HCT116 (cell line): Measurements from ENCODE around the gene VSIG2. TPM values are rescaled to one million over a fixed set of nuclear protein-coding genes. Genes with fewer than 3 reads are reported as not detected.

Experiments used
- ATAC-seq: fragments of 200-7000 bp; cut with Tn5 transposase; 2 replicates; pipeline ENCODE4 v1.9.1; 2020; ENCODE audit warnings: mild to moderate bottlenecking, moderate library complexity
- BruUV-seq: library from RNA; stranded (reverse); fragments of 400-500 nt; replicated peaks from 2 replicates; lab custom pipeline; 2021; lab: Mats Ljungman, UMichigan
- CTCF ChIA-PET: fragments of 300-600 bp; sonication (Branson Sonifier 250); formaldehyde crosslinking; loops from one replicate; lab custom pipeline; 2021; ENCODE audit warnings: antibody characterized with exemption; lab: Charles Lee
- POLR2A ChIA-PET: fragments of 300-600, 350-600 bp; sonication (Branson Sonifier 250); formaldehyde crosslinking; loops from one replicate; lab custom pipeline; 2021; ENCODE audit warnings: antibody characterized with exemption; lab: Charles Lee
- RAD21 ChIA-PET, 2 experiments: fragments of 300-600 bp; sonication (Branson Sonifier 250); formaldehyde crosslinking; loops; one replicate each; lab custom pipeline; 2023; ENCODE audit warnings: low total read pairs in 2 of 2; ENCODE audit not compliant: uncharacterized antibody in 2 of 2, unreplicated experiment in 2 of 2, low non-redundant PET in 1 of 2; lab: Charles Lee
- DNase-seq: peaks from one replicate; pipeline ENCODE4 v3.0.0-alpha.2; 2010; ENCODE audit warnings: low read depth, low spot score
- H2AFZ ChIP-seq: fragments of 200-600 bp; shearing (Covaris generic), sonication (generic); 2 replicates; pipeline ENCODE4 v1.6.1; 2017; ENCODE audit warnings: low read depth, mixed run types, mixed read lengths, antibody characterized with exemption, low read length; ENCODE audit not compliant: poor library complexity, severe bottlenecking
- H3K27ac ChIP-seq: 2 replicates; pipeline ENCODE4 v1.5.1; 2012; ENCODE audit warnings: low read depth, low read length
- H3K27me3 ChIP-seq: fragments of 200-600 bp; sonication (generic); 2 replicates; pipeline ENCODE4 v1.6.1; 2016; ENCODE audit warnings: mixed run types, low read length, mixed read lengths; ENCODE audit not compliant: insufficient read depth
- H3K36me3 ChIP-seq, 2 experiments: fragments of 200-500 bp in 1 of 2; fragments of 200-600 bp in 1 of 2; sonication (Bioruptor generic) in 1 of 2; sonication (generic) in 1 of 2; 2 replicates each; pipeline versions ENCODE4 v1.5.1 to v1.6.1; 2014 to 2016; ENCODE audit warnings: low read length in 2 of 2, inconsistent platforms in 1 of 2, mixed read lengths in 1 of 2, mixed run types in 1 of 2; ENCODE audit not compliant: insufficient read depth in 2 of 2, control insufficient read depth in 1 of 2
- H3K4me1 ChIP-seq, 2 experiments: fragments of 200-600 bp in 1 of 2; sonication (generic) in 1 of 2; 2 replicates each; pipeline versions ENCODE4 v1.5.1 to v1.6.1; 2012 to 2017; ENCODE audit warnings: low read length in 2 of 2, inconsistent platforms in 1 of 2, mild to moderate bottlenecking in 1 of 2, mixed read lengths in 1 of 2, mixed run types in 1 of 2, moderate library complexity in 1 of 2; ENCODE audit not compliant: insufficient read depth in 2 of 2, control insufficient read depth in 1 of 2
- H3K4me2 ChIP-seq: fragments of 200-600 bp; sonication (generic); 2 replicates; pipeline ENCODE4 v1.6.1; 2017; ENCODE audit warnings: mixed run types, low read length, mixed read lengths
- H3K4me3 ChIP-seq, 2 experiments: fragments of 200-600 bp in 1 of 2; sonication (generic) in 1 of 2; replicated peaks in 1 of 2; 2 replicates each; pipeline ENCODE4 v1.5.1; 2011 to 2016; ENCODE audit warnings: low read length in 2 of 2, control low read depth in 1 of 2, low read depth in 1 of 2, mild to moderate bottlenecking in 1 of 2, mixed read lengths in 1 of 2, mixed run types in 1 of 2
- H3K79me2 ChIP-seq: fragments of 200-600 bp; sonication (generic); 2 replicates; pipeline ENCODE4 v1.6.1; 2017; ENCODE audit warnings: mild to moderate bottlenecking, mixed run types, low read length, moderate library complexity, mixed read lengths; ENCODE audit not compliant: insufficient read depth
- H3K9ac ChIP-seq: fragments of 200-600 bp; sonication (generic); 2 replicates; pipeline ENCODE4 v1.6.1; 2016; ENCODE audit warnings: low read length, mixed read lengths
- H3K9me2 ChIP-seq: fragments of 200-600 bp; sonication (generic), shearing (Covaris generic); 2 replicates; pipeline ENCODE4 v1.6.1; 2017; ENCODE audit warnings: mixed run types, mild to moderate bottlenecking, moderate library complexity; ENCODE audit not compliant: insufficient read depth
- H3K9me3 ChIP-seq, 2 experiments: fragments of 200-500 bp in 1 of 2; fragments of 200-600 bp in 1 of 2; sonication (Bioruptor generic) in 1 of 2; sonication (generic) in 1 of 2; 2 replicates each; pipeline ENCODE4 v1.6.1; 2014 to 2017; ENCODE audit warnings: low read length in 2 of 2, mixed read lengths in 2 of 2, inconsistent platforms in 1 of 2, low read depth in 1 of 2, mild to moderate bottlenecking in 1 of 2, mixed run types in 1 of 2, moderate library complexity in 1 of 2; ENCODE audit not compliant: control insufficient read depth in 1 of 2, insufficient read depth in 1 of 2
- H4K20me1 ChIP-seq: fragments of 200-600 bp; sonication (generic), shearing (Covaris generic); 2 replicates; pipeline ENCODE4 v1.6.1; 2017; ENCODE audit warnings: mixed run types, mild to moderate bottlenecking, moderate library complexity; ENCODE audit not compliant: insufficient read depth
- EGR1 ChIP-seq: IDR thresholded peaks from 2 replicates; pipeline ENCODE4 v1.6.1; 2012; ENCODE audit warnings: low read depth
- ELF1 ChIP-seq: IDR thresholded peaks from 2 replicates; pipeline ENCODE4 v1.6.1; 2012; ENCODE audit warnings: low read depth, borderline replicate concordance
- EZH2 ChIP-seq: fragments of 200-600 bp; sonication (generic); IDR thresholded peaks from 2 replicates; pipeline ENCODE4 v1.6.1; 2017; ENCODE audit warnings: antibody characterized with exemption, mixed run types
- EZH2phosphoT487 ChIP-seq: fragments of 200-600 bp; IDR thresholded peaks from 2 replicates; pipeline ENCODE4 v1.6.1; 2018; ENCODE audit warnings: antibody characterized with exemption, borderline replicate concordance
- FOSL1 ChIP-seq: IDR thresholded peaks from 2 replicates; pipeline ENCODE4 v1.6.1; 2012; ENCODE audit warnings: low read depth
- JUND ChIP-seq: IDR thresholded peaks from 2 replicates; pipeline ENCODE4 v1.6.1; 2012
- POLR2A ChIP-seq: IDR thresholded peaks from 2 replicates; pipeline ENCODE4 v1.7.0; 2011; ENCODE audit warnings: borderline replicate concordance; ENCODE audit not compliant: insufficient read depth, insufficient read length; ENCODE audit errors: extremely low read depth
- POLR2AphosphoS5 ChIP-seq: IDR thresholded peaks from 2 replicates; pipeline ENCODE4 v1.6.1; 2011; ENCODE audit warnings: mild to moderate bottlenecking, low read depth, low read length, moderate library complexity
- YY1 ChIP-seq: IDR thresholded peaks from 2 replicates; pipeline ENCODE4 v1.6.1; 2011; ENCODE audit warnings: low read length, low read depth, moderate library complexity, mild to moderate bottlenecking; ENCODE audit not compliant: insufficient replicate concordance; ENCODE audit errors: extremely low read depth
- ZFX ChIP-seq: fragments of 450-650 bp; IDR thresholded peaks from 2 replicates; pipeline ENCODE4 v1.6.1; 2017
- intact Hi-C: fragments of 100-400 bp; cut with micrococcal nuclease; formaldehyde crosslinking; loops from 2 replicates; pipeline ENCODE4 v1.10.0; 2022
- total RNA-seq: library from RNA; stranded (reverse); gene quantifications from one replicate; pipeline ENCODE4 v1.2.1, GENCODE V29; 2021; ENCODE audit not compliant: unreplicated experiment
- TF ChIP-seq, protein P1 (sequence below): IDR thresholded peaks from 2 replicates; pipeline ENCODE4 v1.6.1; 2012
- TF ChIP-seq, protein P2 (sequence below): IDR thresholded peaks from 2 replicates; pipeline ENCODE4 v1.6.1; 2011; ENCODE audit warnings: mild to moderate bottlenecking, low read length, moderate library complexity; ENCODE audit not compliant: insufficient replicate concordance; ENCODE audit errors: extremely low read depth

Gene VSIG2
- total RNA-seq, 1 experiment from 2014 or later = not detected

DNA sequence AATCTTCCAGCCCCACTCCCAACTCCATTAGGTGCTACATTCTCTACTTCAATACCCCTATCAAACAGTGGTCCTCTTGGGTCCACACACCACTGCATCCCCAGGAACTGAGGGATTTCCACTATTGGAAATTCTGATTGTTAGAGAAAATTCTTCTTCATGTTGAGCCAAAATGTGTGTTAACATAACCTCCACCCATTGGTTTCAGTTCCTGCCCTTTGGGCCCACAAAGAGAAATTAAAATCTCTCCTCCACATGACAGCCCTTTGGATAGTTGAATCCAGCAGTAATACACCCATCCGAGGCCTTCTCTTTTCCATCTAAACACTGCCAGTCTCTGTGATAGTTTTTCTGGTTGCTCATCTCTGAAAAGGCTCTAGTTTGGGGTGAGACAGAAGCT lies 2.1 kb downstream of the VSIG2 start:
- no peaks in the 10 kb centered on the region for H3K79me2 ChIP-seq
- no peak overlapping the region for H2AFZ ChIP-seq
- H3K4me3 ChIP-seq = no peak overlapping the region
- no peak for ATAC-seq
- ChIA-PET POLR2A (no interaction called here), RAD21 (no interaction called here), CTCF (no interaction called here)
- no peak for TF ChIP-seq EZH2
- no peak for TF ChIP-seq FOSL1
- TF ChIP-seq EZH2phosphoT487 = no peak
- no peak for TF ChIP-seq EGR1
- TF ChIP-seq, protein P1, sequence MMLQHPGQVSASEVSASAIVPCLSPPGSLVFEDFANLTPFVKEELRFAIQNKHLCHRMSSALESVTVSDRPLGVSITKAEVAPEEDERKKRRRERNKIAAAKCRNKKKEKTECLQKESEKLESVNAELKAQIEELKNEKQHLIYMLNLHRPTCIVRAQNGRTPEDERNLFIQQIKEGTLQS = no peak
- no peak for TF ChIP-seq POLR2A
- TF ChIP-seq YY1 = no peak
- no peak for TF ChIP-seq POLR2AphosphoS5
- TF ChIP-seq, protein P2, sequence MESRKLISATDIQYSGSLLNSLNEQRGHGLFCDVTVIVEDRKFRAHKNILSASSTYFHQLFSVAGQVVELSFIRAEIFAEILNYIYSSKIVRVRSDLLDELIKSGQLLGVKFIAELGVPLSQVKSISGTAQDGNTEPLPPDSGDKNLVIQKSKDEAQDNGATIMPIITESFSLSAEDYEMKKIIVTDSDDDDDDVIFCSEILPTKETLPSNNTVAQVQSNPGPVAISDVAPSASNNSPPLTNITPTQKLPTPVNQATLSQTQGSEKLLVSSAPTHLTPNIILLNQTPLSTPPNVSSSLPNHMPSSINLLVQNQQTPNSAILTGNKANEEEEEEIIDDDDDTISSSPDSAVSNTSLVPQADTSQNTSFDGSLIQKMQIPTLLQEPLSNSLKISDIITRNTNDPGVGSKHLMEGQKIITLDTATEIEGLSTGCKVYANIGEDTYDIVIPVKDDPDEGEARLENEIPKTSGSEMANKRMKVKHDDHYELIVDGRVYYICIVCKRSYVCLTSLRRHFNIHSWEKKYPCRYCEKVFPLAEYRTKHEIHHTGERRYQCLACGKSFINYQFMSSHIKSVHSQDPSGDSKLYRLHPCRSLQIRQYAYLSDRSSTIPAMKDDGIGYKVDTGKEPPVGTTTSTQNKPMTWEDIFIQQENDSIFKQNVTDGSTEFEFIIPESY = no peak
- TF ChIP-seq ZFX = no peak
- no peak for TF ChIP-seq JUND
- no peak for TF ChIP-seq ELF1
- peaks cover 10 to 36% of the 10 kb centered on the region in 2 experiments for H3K4me1 ChIP-seq
- H3K27me3 ChIP-seq = no peaks in the 10 kb centered on the region
- no TSS peak for BruUV-seq
- no peaks in the 10 kb centered on the region for H3K9me3 ChIP-seq
- no peak overlapping the region for H3K9ac ChIP-seq
- H3K27ac ChIP-seq = no peak overlapping the region
- H4K20me1 ChIP-seq = no peaks in the 10 kb centered on the region
- H3K9me2 ChIP-seq = no peaks in the 10 kb centered on the region
- intact Hi-C loops = no loop called here
- DNase-seq = no peak
- no peak overlapping the region for H3K4me2 ChIP-seq
- no peaks in the 10 kb centered on the region for H3K36me3 ChIP-seq
